HepG2 (cell line): Measurements from ENCODE around the gene FGGY. TPM values are rescaled to one million over a fixed set of nuclear protein-coding genes. Genes with fewer than 3 reads are reported as not detected.

Source experiments
- ATAC-seq: fragments of 200-7000 bp; cut with Tn5 transposase; 3 replicates; pipeline ENCODE4 v1.9.1; 2020; ENCODE audit warnings: mild to moderate bottlenecking, moderate library complexity
- BruUV-seq: library from RNA; stranded (reverse); fragments of 400-500 nt; replicated peaks from 2 replicates; lab custom pipeline; 2021; lab: Mats Ljungman, UMichigan
- CTCF ChIA-PET: fragments of 300-600 bp; formaldehyde crosslinking; extraction: SDS; loops from one replicate; lab custom pipeline; 2021; ENCODE audit warnings: low total read pairs, inconsistent platforms, low intra/inter-chr PET ratio; lab: Yijun Ruan, JAX
- POLR2A ChIA-PET: fragments of 350-600 bp; sonication (Branson Sonifier 250); formaldehyde crosslinking; loops from one replicate; lab custom pipeline; 2020; ENCODE audit warnings: antibody characterized with exemption, inconsistent platforms; lab: Yijun Ruan, JAX
- DNase-seq: peaks from one replicate; pipeline ENCODE4 v3.0.0-alpha.2; 2015; ENCODE audit warnings: low spot score
- FAIRE-seq: peaks from 3 replicates; lab custom pipeline; 2011; peaks lifted over from hg19 to GRCh38; lab: Jason Lieb, UNC
- H2AFZ ChIP-seq: one replicate; pipeline ENCODE4 v1.6.1; 2011; ENCODE audit warnings: low read length, inconsistent platforms
- H3K27ac ChIP-seq: fragments of 300-600 bp; 3 replicates; pipeline ENCODE4 v1.8.0; 2011; ENCODE audit warnings: mixed run types, mild to moderate bottlenecking, mixed read lengths, low read length, inconsistent platforms; ENCODE audit not compliant: insufficient read depth; ENCODE audit errors: extremely low read length
- H3K27me3 ChIP-seq, 2 experiments: fragments of 200-600 bp in 1 of 2; 2 replicates in 1 of 2; 3 replicates in 1 of 2; pipeline versions ENCODE4 v1.6.0 to v1.8.0; 2011; ENCODE audit warnings: low read length in 2 of 2, mild to moderate bottlenecking in 2 of 2, moderate library complexity in 2 of 2, inconsistent platforms in 1 of 2; ENCODE audit not compliant: insufficient read depth in 2 of 2, control insufficient read depth in 1 of 2
- H3K36me3 ChIP-seq, 2 experiments: fragments of 200-600 bp in 1 of 2; replicated peaks in 1 of 2; 2 replicates in 1 of 2; 3 replicates in 1 of 2; pipeline versions ENCODE4 v1.5.1 to v1.8.0; 2011; ENCODE audit warnings: low read length in 2 of 2, inconsistent platforms in 1 of 2; ENCODE audit not compliant: insufficient read depth in 2 of 2, control insufficient read depth in 1 of 2
- H3K4me1 ChIP-seq: 2 replicates; pipeline ENCODE4 v1.5.1; 2012; ENCODE audit warnings: low read length, inconsistent platforms; ENCODE audit not compliant: insufficient read depth
- H3K4me2 ChIP-seq: 2 replicates; pipeline ENCODE4 v1.6.0; 2011; ENCODE audit warnings: low read depth, low read length, inconsistent platforms
- H3K4me3 ChIP-seq, 3 experiments: fragments of 200-600 bp in 1 of 3; sonication (generic), shearing (Covaris generic) in 1 of 3; replicated peaks in 1 of 3; 2 replicates each; pipeline ENCODE4 v1.5.1; 2011 to 2016; ENCODE audit warnings: low read length in 3 of 3, inconsistent platforms in 2 of 3, low read depth in 2 of 3, mild to moderate bottlenecking in 2 of 3, control low read depth in 1 of 3, mixed read lengths in 1 of 3; ENCODE audit not compliant: insufficient read depth in 1 of 3
- H3K79me2 ChIP-seq: one replicate; pipeline ENCODE4 v1.6.1; 2011; ENCODE audit warnings: low read length, inconsistent platforms; ENCODE audit not compliant: insufficient read depth
- H3K9ac ChIP-seq: 2 replicates; pipeline ENCODE4 v1.6.0; 2011; ENCODE audit warnings: mild to moderate bottlenecking, low read depth, low read length, inconsistent platforms; ENCODE audit not compliant: insufficient read depth
- H3K9me3 ChIP-seq: 2 replicates; pipeline ENCODE4 v1.5.1; 2012; ENCODE audit warnings: mild to moderate bottlenecking, low read length
- H4K20me1 ChIP-seq: 2 replicates; pipeline ENCODE4 v1.6.0; 2011; ENCODE audit warnings: inconsistent platforms, mild to moderate bottlenecking, low read length, moderate library complexity; ENCODE audit not compliant: insufficient read depth
- ATF7-NPFF ChIP-seq: sonication (generic); formaldehyde crosslinking; IDR thresholded peaks from 2 replicates; pipeline ENCODE4 v1.8.1; 2023; ENCODE audit warnings: mild to moderate bottlenecking, low read depth, missing genetic modification reagents, moderate library complexity
- CREM ChIP-seq, 2 experiments: sonication (generic) in 1 of 2; formaldehyde crosslinking in 1 of 2; IDR thresholded peaks; 2 replicates each; pipeline versions ENCODE4 v1.4.0 to v1.6.1; 2016 to 2020; ENCODE audit warnings: antibody characterized with exemption in 1 of 2, mild to moderate bottlenecking in 1 of 2, missing genetic modification reagents in 1 of 2
- KDM3A ChIP-seq: IDR thresholded peaks from 2 replicates; pipeline ENCODE4 v1.6.1; 2018; ENCODE audit warnings: low read depth, missing compliant biosample characterization
- MTA3 ChIP-seq: sonication (generic); formaldehyde crosslinking; IDR thresholded peaks from 2 replicates; pipeline ENCODE4 v1.4.0; 2020; ENCODE audit warnings: missing genetic modification reagents
- SALL1 ChIP-seq: sonication (generic); formaldehyde crosslinking; IDR thresholded peaks from 2 replicates; pipeline ENCODE4 v1.8.0; 2022; ENCODE audit warnings: mild to moderate bottlenecking, missing genetic modification reagents
- TBX3 ChIP-seq: fragments of 450-650 bp; IDR thresholded peaks from 2 replicates; pipeline ENCODE4 v1.6.1; 2017; ENCODE audit warnings: antibody characterized with exemption, mild to moderate bottlenecking, inconsistent platforms, borderline replicate concordance
- ZKSCAN5 ChIP-seq: sonication (generic); formaldehyde crosslinking; IDR thresholded peaks from 2 replicates; pipeline ENCODE4 v1.5.1; 2020; ENCODE audit warnings: mild to moderate bottlenecking, missing genetic modification reagents
- ZNF296 ChIP-seq: sonication (generic); formaldehyde crosslinking; conservative IDR thresholded peaks from 2 replicates; pipeline ENCODE4 v1.5.0; 2020; ENCODE audit warnings: mild to moderate bottlenecking, missing genetic modification reagents
- ZNF362 ChIP-seq: sonication (generic); formaldehyde crosslinking; IDR thresholded peaks from 2 replicates; pipeline ENCODE4 v1.4.0; 2020; ENCODE audit warnings: missing genetic modification reagents, mild to moderate bottlenecking, borderline replicate concordance
- WGBS: methylation state at CpG from one replicate; pipeline ENCODE4 v1.1.6; 2017; ENCODE audit warnings: low lambda C conversion rate; 5-methylcytosine and 5-hydroxymethylcytosine counted together
- in situ Hi-C: cut with HindIII; loops from 2 replicates; pipeline ENCODE4 v1.10.0; 2017; ENCODE audit warnings: low pct_unique_long_range_greater_than_20kb; ENCODE audit not compliant: extremely low pct_ligation_motif_present
- intact Hi-C: fragments of 100-400 bp; cut with micrococcal nuclease; formaldehyde crosslinking; loops from one replicate; pipeline ENCODE4 v1.10.0; 2022; ENCODE audit not compliant: unreplicated experiment
- polyA plus RNA-seq, 8 experiments: library from polyadenylated mRNA; depleted of rRNA in 3 of 8; stranded (reverse) in 7 of 8; unstranded in 1 of 8; fragments of >200 nt; fragmentation: Illumina TruSeq in 4 of 8; extraction: Trizol in 4 of 8; gene quantifications; 2 replicates each; pipeline versions ENCODE4 v1.2.1 to v1.2.3, GENCODE V29; 2011 to 2016; ENCODE audit warnings: low read depth in 4 of 8, missing spikeins in 1 of 8, mixed read lengths in 1 of 8; ENCODE audit not compliant: insufficient read depth in 1 of 8
- total RNA-seq, 5 experiments: library from RNA; depleted of rRNA; stranded (reverse); fragments of >200 nt; fragmentation: Illumina TruSeq; extraction: Trizol; gene quantifications; 2 replicates each; pipeline ENCODE4 v1.2.3, GENCODE V29; 2016; ENCODE audit warnings: low read depth in 1 of 5
- TF ChIP-seq, protein P1 (sequence below): sonication (generic); formaldehyde crosslinking; IDR thresholded peaks from 2 replicates; pipeline ENCODE4 v1.4.0; 2020; ENCODE audit warnings: mild to moderate bottlenecking, missing genetic modification reagents

Gene FGGY
- total and polyA plus RNA-seq, 2 of the 13 experiments (the other 11 are each of a cell fraction or from before 2014, with no cell fraction given), result 15.7 to 27.5 TPM

DNA sequence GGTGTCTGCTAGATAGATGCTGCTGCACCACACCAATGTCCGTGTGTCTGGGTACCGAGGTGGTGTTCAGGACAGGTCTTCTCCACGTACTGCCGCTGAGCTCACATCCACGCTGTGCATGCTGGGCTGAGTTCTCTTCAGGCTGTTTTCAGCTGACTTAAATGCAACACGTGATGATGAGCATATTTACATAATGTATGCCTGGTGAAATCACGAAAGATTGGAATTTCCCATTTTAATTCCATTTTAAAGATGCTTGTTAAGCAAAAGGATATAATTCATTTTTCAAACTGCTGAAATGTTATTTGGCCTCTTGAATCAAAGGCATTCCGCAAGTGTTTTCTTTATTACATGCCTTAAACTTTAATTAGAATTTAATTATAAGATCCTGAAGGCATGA lies 107.9 kb downstream of the FGGY start:
- ATAC-seq (no peak), FAIRE-seq (no peak), DNase-seq (no peak)
- Histone ChIP-seq H3K79me2 (no peaks in the 10 kb centered on the region), H3K4me2 (no peak overlapping the region), H3K4me1 (peaks cover 32% of the 10 kb centered on the region), H3K36me3 (no peaks in the 10 kb centered on the region), H3K9ac (no peak overlapping the region), H3K27ac (no peak overlapping the region), H3K27me3 (no peaks in the 10 kb centered on the region), H3K9me3 (peaks cover 7% of the 10 kb centered on the region), H2AFZ (no peak overlapping the region), H3K4me3 (no peak overlapping the region), H4K20me1 (no peaks in the 10 kb centered on the region)
- in situ Hi-C loops, result no loop called here
- no peak for TF ChIP-seq ZNF362 (CRISPR knock-in tag)
- TF ChIP-seq TBX3, result no peak
- TF ChIP-seq ZNF296 (CRISPR knock-in tag), result no peak
- no peak for TF ChIP-seq ZKSCAN5 (CRISPR knock-in tag)
- no peak for TF ChIP-seq SALL1 (CRISPR knock-in tag)
- TF ChIP-seq CREM (IDR thresholded peaks at IDR 0.05), result no peak
- no peak for TF ChIP-seq CREM (CRISPR knock-in tag; IDR thresholded peaks at IDR 0.05)
- no peak for TF ChIP-seq ATF7-NPFF (CRISPR knock-in tag)
- no peak for TF ChIP-seq MTA3 (CRISPR knock-in tag)
- no peak for TF ChIP-seq KDM3A (CRISPR knock-in tag)
- TF ChIP-seq, protein P1, sequence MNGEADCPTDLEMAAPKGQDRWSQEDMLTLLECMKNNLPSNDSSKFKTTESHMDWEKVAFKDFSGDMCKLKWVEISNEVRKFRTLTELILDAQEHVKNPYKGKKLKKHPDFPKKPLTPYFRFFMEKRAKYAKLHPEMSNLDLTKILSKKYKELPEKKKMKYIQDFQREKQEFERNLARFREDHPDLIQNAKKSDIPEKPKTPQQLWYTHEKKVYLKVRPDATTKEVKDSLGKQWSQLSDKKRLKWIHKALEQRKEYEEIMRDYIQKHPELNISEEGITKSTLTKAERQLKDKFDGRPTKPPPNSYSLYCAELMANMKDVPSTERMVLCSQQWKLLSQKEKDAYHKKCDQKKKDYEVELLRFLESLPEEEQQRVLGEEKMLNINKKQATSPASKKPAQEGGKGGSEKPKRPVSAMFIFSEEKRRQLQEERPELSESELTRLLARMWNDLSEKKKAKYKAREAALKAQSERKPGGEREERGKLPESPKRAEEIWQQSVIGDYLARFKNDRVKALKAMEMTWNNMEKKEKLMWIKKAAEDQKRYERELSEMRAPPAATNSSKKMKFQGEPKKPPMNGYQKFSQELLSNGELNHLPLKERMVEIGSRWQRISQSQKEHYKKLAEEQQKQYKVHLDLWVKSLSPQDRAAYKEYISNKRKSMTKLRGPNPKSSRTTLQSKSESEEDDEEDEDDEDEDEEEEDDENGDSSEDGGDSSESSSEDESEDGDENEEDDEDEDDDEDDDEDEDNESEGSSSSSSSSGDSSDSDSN, result no peak
- WGBS, result 96% methylated on average over 8 of the region's 8 CpGs
- ChIA-PET POLR2A (no interaction called here), CTCF (no interaction called here)
- intact Hi-C loops, result no loop called here
- BruUV-seq, result no TSS peak
